Tibial artery (tissue), 4 donors: ENCODE data around the gene ZBTB2.

Experiments
- DNase-seq, 2 donors: peaks; one replicate each; pipeline ENCODE4 v3.0.0-alpha.2; 2019
- H3K27ac ChIP-seq, 2 donors: fragments of 200-600 bp; sonication (generic) in 1 of 2; 1 replicate in 1 of 2; 2 replicates in 1 of 2; pipeline ENCODE4 v1.5.1; 2018 to 2019; ENCODE audit warnings: mild to moderate bottlenecking in 1 of 2
- H3K27me3 ChIP-seq, 2 donors: fragments of 200-600 bp; sonication (generic) in 1 of 2; one replicate each; pipeline versions ENCODE4 v1.5.1 to v1.6.0; 2016 to 2019
- H3K36me3 ChIP-seq, 3 donors: fragments of 200-600 bp; sonication (generic) in 2 of 3; one replicate each; pipeline ENCODE4 v1.5.1; 2016 to 2019; ENCODE audit warnings: mild to moderate bottlenecking in 2 of 3
- H3K4me1 ChIP-seq, 4 donors: fragments of 200-600 bp; sonication (generic) in 2 of 4; 1 replicate in 3 of 4; 2 replicates in 1 of 4; pipeline ENCODE4 v1.5.1; 2016 to 2019
- H3K4me3 ChIP-seq, 2 donors: fragments of 200-600 bp; sonication (generic) in 1 of 2; 1 replicate in 1 of 2; 2 replicates in 1 of 2; pipeline ENCODE4 v1.5.1; 2018 to 2019; ENCODE audit warnings: mild to moderate bottlenecking in 2 of 2
- H3K9me3 ChIP-seq, 3 donors: fragments of 200-600 bp; sonication (generic) in 1 of 3; one replicate each; pipeline ENCODE4 v1.5.1; 2016 to 2019
- CTCF ChIP-seq, 2 experiments: fragments of 200-600 bp in 1 of 2; fragments of 450-650 bp in 1 of 2; IDR thresholded peaks; one replicate each; pipeline ENCODE4 v1.5.1; 2017 to 2019; ENCODE audit warnings: antibody characterized with exemption in 2 of 2, mild to moderate bottlenecking in 1 of 2, moderate library complexity in 1 of 2
- intact Hi-C: fragments of 100-400 bp; cut with DNase I; formaldehyde crosslinking; loops from one replicate; pipeline ENCODE4 v1.15.0; 2023; ENCODE audit warnings: low total_unique reads

The ZBTB2 gene

GRCh38 chr6:151436300-151436699, 44.9 kb upstream of the ZBTB2 start:
- intact Hi-C loops: no loop called here
- no peak for DNase-seq
- Histone ChIP-seq H3K27ac (peak overlapping the region; percentile 29 to 55), H3K36me3 (peaks cover 13 to 16% (median 14%) of the 10 kb centered on the region in 3 donors), H3K4me1 (peaks cover 0 to 74% (median 32%) of the 10 kb centered on the region in 4 donors), H3K4me3 (no peak overlapping the region), H3K9me3 (no peaks in the 10 kb centered on the region), H3K27me3 (no peaks in the 10 kb centered on the region)
- TF ChIP-seq CTCF (IDR thresholded peaks at IDR 0.05): no peak

GRCh38 chr6:151434369-151434768, 43.0 kb upstream of the ZBTB2 start:
- Histone ChIP-seq H3K27ac (no peak overlapping the region), H3K4me3 (no peak overlapping the region), H3K4me1 (peaks cover 0 to 54% (median 27%) of the 10 kb centered on the region in 4 donors), H3K9me3 (no peaks in the 10 kb centered on the region), H3K27me3 (no peaks in the 10 kb centered on the region), H3K36me3 (peaks cover 26 to 33% (median 27%) of the 10 kb centered on the region in 3 donors)
- intact Hi-C loops: no loop called here
- DNase-seq: peak in 1 of 2 donors; percentile 7
- no peak for TF ChIP-seq CTCF (IDR thresholded peaks at IDR 0.05)

GRCh38 chr6:151432651-151433050, 41.3 kb upstream of the ZBTB2 start:
- Histone ChIP-seq H3K27me3 (no peaks in the 10 kb centered on the region), H3K4me1 (peaks cover 0 to 39% (median 17%) of the 10 kb centered on the region in 4 donors), H3K9me3 (no peaks in the 10 kb centered on the region), H3K27ac (no peak overlapping the region), H3K4me3 (no peak overlapping the region), H3K36me3 (peaks cover 30 to 49% (median 37%) of the 10 kb centered on the region in 3 donors)
- intact Hi-C loops: no loop called here
- no peak for DNase-seq
- TF ChIP-seq CTCF (IDR thresholded peaks at IDR 0.05): no peak

GRCh38 chr6:151431337-151431736, 40.0 kb upstream of the ZBTB2 start:
- no peak overlapping the region for H3K27ac ChIP-seq
- TF ChIP-seq CTCF (IDR thresholded peaks at IDR 0.05): no peak
- intact Hi-C loops: no loop called here
- peaks cover 43 to 62% (median 50%) of the 10 kb centered on the region in 3 donors for H3K36me3 ChIP-seq
- H3K4me3 ChIP-seq: no peak overlapping the region
- no peaks in the 10 kb centered on the region for H3K27me3 ChIP-seq
- peaks cover 0 to 25% (median 5%) of the 10 kb centered on the region in 4 donors for H3K4me1 ChIP-seq
- H3K9me3 ChIP-seq: no peaks in the 10 kb centered on the region
- DNase-seq: no peak

GRCh38 chr6:151430886-151431285, 39.5 kb upstream of the ZBTB2 start:
- Histone ChIP-seq H3K4me1 (peaks cover 0 to 23% (median 3%) of the 10 kb centered on the region in 4 donors), H3K9me3 (no peaks in the 10 kb centered on the region), H3K27me3 (no peaks in the 10 kb centered on the region), H3K4me3 (no peak overlapping the region), H3K27ac (no peak overlapping the region), H3K36me3 (peaks cover 43 to 66% (median 55%) of the 10 kb centered on the region in 3 donors)
- DNase-seq: peak in 1 of 2 donors; percentile 16
- intact Hi-C loops: no loop called here
- no peak for TF ChIP-seq CTCF (IDR thresholded peaks at IDR 0.05)
